ENCODE data around the gene ADGRA3.

Gene ADGRA3

GRCh38 chr4:22502895-22503814 lies 12.7 kb downstream of the ADGRA3 start:
- DNase-seq (ENCODE audit: extremely low read depth, low read depth) = no peak
- no peak overlapping the region for H3K4me3 ChIP-seq (replicated peaks; ENCODE audit: low read depth, low read length)
- no peak for TF ChIP-seq CTCF (IDR thresholded peaks at IDR 0.05; ENCODE audit: low read depth, low read length, missing control alignments)

GRCh38 chr4:22501715-22502095 lies 14.2 kb downstream of the ADGRA3 start:
- H3K4me3 ChIP-seq (replicated peaks; ENCODE audit: low read depth, low read length) = no peak overlapping the region
- no peak for TF ChIP-seq CTCF (IDR thresholded peaks at IDR 0.05; ENCODE audit: low read depth, low read length, missing control alignments)
- no peak for DNase-seq (ENCODE audit: extremely low read depth, low read depth)

GRCh38 chr4:22500831-22501714 lies 14.8 kb downstream of the ADGRA3 start:
- no peak overlapping the region for H3K4me3 ChIP-seq (replicated peaks; ENCODE audit: low read depth, low read length)
- DNase-seq (ENCODE audit: extremely low read depth, low read depth) = no peak
- no peak for TF ChIP-seq CTCF (IDR thresholded peaks at IDR 0.05; ENCODE audit: low read depth, low read length, missing control alignments)

GRCh38 chr4:22500128-22500611 lies 15.7 kb downstream of the ADGRA3 start:
- no peak for TF ChIP-seq CTCF (IDR thresholded peaks at IDR 0.05; ENCODE audit: low read depth, low read length, missing control alignments)
- DNase-seq (ENCODE audit: extremely low read depth, low read depth) = no peak
- H3K4me3 ChIP-seq (replicated peaks; ENCODE audit: low read depth, low read length) = no peak overlapping the region

- no peak for TF ChIP-seq CTCF (IDR thresholded peaks at IDR 0.05; ENCODE audit: low read depth, low read length, missing control alignments)
- H3K4me3 ChIP-seq (replicated peaks; ENCODE audit: low read depth, low read length) = no peak overlapping the region
- DNase-seq (ENCODE audit: extremely low read depth, low read depth) = no peak
Observed at GRCh38 chr4:22498866-22499265, 17.0 kb downstream of the ADGRA3 start.

GRCh38 chr4:22496165-22496813 lies 19.6 kb downstream of the ADGRA3 start:
- H3K4me3 ChIP-seq (replicated peaks; ENCODE audit: low read depth, low read length) = no peak overlapping the region
- no peak for DNase-seq (ENCODE audit: extremely low read depth, low read depth)
- TF ChIP-seq CTCF (IDR thresholded peaks at IDR 0.05; ENCODE audit: low read depth, low read length, missing control alignments) = no peak

Data from HFF-Myc (cell line).